Inferior parietal cortex (tissue), 1 donor: Measurements from ENCODE around the gene RNF11.
"Not testable (repeated sequence)": the region's sequence is repeated elsewhere in the genome, so short reads cannot be mapped to it uniquely, and the experiment has no call there.

Source experiments
- DNase-seq: peaks from one replicate; pipeline ENCODE4 v3.0.0-alpha.2; 2016; ENCODE audit errors: extremely low spot score

RNF11 gene

GRCh38 chr1:51228471-51228870, 7.6 kb upstream of the RNF11 start:
- DNase-seq: not testable (repeated sequence)

- no peak for DNase-seq
Measured at GRCh38 chr1:51230501-51231078, 5.5 kb upstream of the RNF11 start.

GRCh38 chr1:51231120-51231519, 5.0 kb upstream of the RNF11 start:
- no peak for DNase-seq

GRCh38 chr1:51231896-51232295, 4.2 kb upstream of the RNF11 start:
- DNase-seq: no peak

GRCh38 chr1:51234236-51234635, 1.8 kb upstream of the RNF11 start:
- not testable (repeated sequence) for DNase-seq

- DNase-seq: peak; percentile 73
Measured at GRCh38 chr1:51234721-51235425, 1.2 kb upstream of the RNF11 start.

- peak; percentile 30 for DNase-seq
Measured at GRCh38 chr1:51236531-51237350, 668 bp downstream of the RNF11 start.

- DNase-seq: peak; percentile 36
Measured at GRCh38 chr1:51237351-51238033, 1.4 kb downstream of the RNF11 start.

GRCh38 chr1:51238034-51238403, 1.9 kb downstream of the RNF11 start:
- DNase-seq: peak; percentile 36

GRCh38 chr1:51240084-51240483, 4.0 kb downstream of the RNF11 start:
- DNase-seq: no peak

GRCh38 chr1:51241119-51241518, 5.0 kb downstream of the RNF11 start:
- no peak for DNase-seq

- no peak for DNase-seq
Measured at GRCh38 chr1:51242546-51242945, 6.5 kb downstream of the RNF11 start.

GRCh38 chr1:51247022-51247421, 10.9 kb downstream of the RNF11 start:
- no peak for DNase-seq

GRCh38 chr1:51247499-51247898, 11.4 kb downstream of the RNF11 start:
- DNase-seq: no peak

GRCh38 chr1:51249445-51249844, 13.4 kb downstream of the RNF11 start:
- no peak for DNase-seq

GRCh38 chr1:51250729-51251128, 14.7 kb downstream of the RNF11 start:
- not testable (repeated sequence) for DNase-seq

- DNase-seq: not testable (repeated sequence)
Measured at GRCh38 chr1:51251165-51251564, 15.1 kb downstream of the RNF11 start.

- no peak for DNase-seq
Measured at GRCh38 chr1:51252366-51252765, 16.3 kb downstream of the RNF11 start.

- no peak for DNase-seq
Measured at GRCh38 chr1:51253691-51254090, 17.6 kb downstream of the RNF11 start.

GRCh38 chr1:51255331-51255730, 19.3 kb downstream of the RNF11 start:
- no peak for DNase-seq

- DNase-seq: no peak
Measured at GRCh38 chr1:51263147-51263877, 27.2 kb downstream of the RNF11 start.

- no peak for DNase-seq
Measured at GRCh38 chr1:51264451-51264850, 28.4 kb downstream of the RNF11 start.
